SK-N-MC (cell line): ENCODE results near the gene GSTM2.

Source experiments
- DNase-seq: peaks from one replicate; pipeline ENCODE4 v3.0.0-alpha.2; 2011; ENCODE audit warnings: low read depth, low spot score
- H3K27ac ChIP-seq: fragments of 200-600 bp; sonication (generic); 2 replicates; pipeline ENCODE4 v1.5.1; 2016; ENCODE audit warnings: mixed run types
- H3K36me3 ChIP-seq: fragments of 200-600 bp; sonication (generic); 2 replicates; pipeline ENCODE4 v1.6.1; 2017; ENCODE audit warnings: antibody characterized with exemption, low read length, mixed read lengths; ENCODE audit not compliant: insufficient read depth
- H3K4me3 ChIP-seq: fragments of 200-600 bp; sonication (generic); 2 replicates; pipeline ENCODE4 v1.5.1; 2016
- H3K9ac ChIP-seq: fragments of 200-600 bp; sonication (generic); 2 replicates; pipeline ENCODE4 v1.8.0; 2017; ENCODE audit warnings: mixed run types, mixed read lengths; ENCODE audit not compliant: insufficient read length
- H3K9me3 ChIP-seq: fragments of 200-600 bp; sonication (generic); 2 replicates; pipeline ENCODE4 v1.6.1; 2017; ENCODE audit warnings: low read depth, mild to moderate bottlenecking, antibody characterized with exemption, low read length, moderate library complexity, mixed read lengths
- EZH2 ChIP-seq: fragments of 200-600 bp; sonication (generic); IDR thresholded peaks from one replicate; pipeline ENCODE4 v1.6.1; 2017; ENCODE audit warnings: antibody characterized with exemption
- FOXP2 ChIP-seq: optimal IDR thresholded peaks from 2 replicates; pipeline ENCODE3; 2011; ENCODE audit warnings: mild to moderate bottlenecking, moderate library complexity; ENCODE audit not compliant: insufficient read depth; ENCODE audit errors: extremely low read length, control extremely low read depth
- POLR2AphosphoS5 ChIP-seq: IDR thresholded peaks from 2 replicates; pipeline ENCODE4 v1.6.1; 2012; ENCODE audit warnings: mild to moderate bottlenecking, low read depth, low read length, borderline replicate concordance

GSTM2 gene

DNA sequence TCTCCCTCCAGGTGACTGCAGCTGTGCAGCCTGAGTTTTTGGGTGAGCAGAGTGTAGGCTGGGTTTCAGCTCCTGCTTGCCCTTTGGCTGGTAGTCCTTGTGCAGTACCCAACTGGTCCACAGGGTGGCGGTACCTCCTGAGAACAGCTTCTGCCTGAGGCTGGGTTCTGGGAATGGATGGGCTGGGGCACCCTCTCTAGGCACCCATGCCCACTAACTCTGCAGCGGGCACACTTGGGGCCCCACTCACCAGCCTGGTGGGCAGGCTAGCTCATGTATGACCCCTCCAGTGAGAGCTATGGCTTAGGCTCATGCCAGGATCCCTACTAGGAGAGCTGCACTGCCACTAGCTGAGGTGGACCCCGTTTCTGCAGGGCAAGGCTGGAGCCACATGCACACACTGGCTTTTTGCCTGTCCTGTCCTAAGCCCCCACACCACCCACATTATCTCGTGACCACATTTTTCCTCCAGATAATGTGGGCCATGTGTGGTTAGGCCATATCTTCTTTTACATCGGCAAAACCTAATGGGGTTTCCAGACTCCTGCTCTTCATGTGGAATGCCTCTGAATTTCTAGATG, 27.5 kb upstream of the GSTM2 start:
- Histone ChIP-seq H3K27ac (no peak overlapping the region), H3K9me3 (no peaks in the 10 kb centered on the region), H3K4me3 (no peak overlapping the region), H3K9ac (no peak overlapping the region), H3K36me3 (no peaks in the 10 kb centered on the region)
- no peak for DNase-seq
- no peak for TF ChIP-seq FOXP2
- no peak for TF ChIP-seq POLR2AphosphoS5
- no peak for TF ChIP-seq EZH2

DNA sequence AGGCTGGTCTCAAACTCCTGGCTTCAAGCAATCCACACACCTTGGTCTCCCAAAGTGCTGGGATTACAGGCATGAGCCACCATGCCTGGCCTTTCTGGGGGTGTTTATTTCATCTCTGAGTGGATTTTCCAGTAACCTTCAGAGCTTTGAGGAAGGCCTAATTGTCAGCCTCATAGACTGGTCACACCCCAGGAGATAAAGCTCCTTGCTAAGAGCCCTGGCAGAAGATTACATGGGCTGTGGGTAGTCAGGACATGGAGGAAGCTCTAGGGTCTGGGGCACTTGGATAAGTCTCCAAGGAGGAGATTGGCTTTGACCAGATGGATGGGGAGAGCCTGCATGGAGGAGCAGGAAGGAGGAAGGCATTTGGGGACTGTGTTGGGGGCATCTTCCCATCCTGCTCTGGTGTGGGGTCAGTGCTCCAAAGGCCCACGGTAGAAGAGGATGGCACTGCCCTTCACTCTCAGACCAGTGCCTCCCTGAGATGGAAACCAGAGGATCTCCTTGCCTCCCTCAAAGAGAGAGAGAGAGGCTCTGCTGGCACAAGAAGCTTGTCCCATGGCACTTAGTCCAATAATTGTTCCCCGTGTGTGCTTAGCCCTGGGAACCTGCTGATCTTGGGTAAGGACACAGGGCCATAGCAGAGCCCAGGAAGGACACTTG, 26.6 kb upstream of the GSTM2 start:
- Histone ChIP-seq H3K9me3 (no peaks in the 10 kb centered on the region), H3K36me3 (no peaks in the 10 kb centered on the region), H3K9ac (no peak overlapping the region), H3K27ac (no peak overlapping the region), H3K4me3 (no peak overlapping the region)
- TF ChIP-seq FOXP2: no peak
- no peak for TF ChIP-seq EZH2
- no peak for TF ChIP-seq POLR2AphosphoS5
- no peak for DNase-seq

- no peaks in the 10 kb centered on the region for H3K9me3 ChIP-seq
- DNase-seq: no peak
- H3K36me3 ChIP-seq: no peaks in the 10 kb centered on the region
- H3K27ac ChIP-seq: no peak overlapping the region
- no peak overlapping the region for H3K9ac ChIP-seq
- TF ChIP-seq POLR2AphosphoS5 (no peak), FOXP2 (no peak)
- H3K4me3 ChIP-seq: no peak overlapping the region
Observed at GRCh38 chr1:109641861-109642260, 26.0 kb upstream of the GSTM2 start.

DNA sequence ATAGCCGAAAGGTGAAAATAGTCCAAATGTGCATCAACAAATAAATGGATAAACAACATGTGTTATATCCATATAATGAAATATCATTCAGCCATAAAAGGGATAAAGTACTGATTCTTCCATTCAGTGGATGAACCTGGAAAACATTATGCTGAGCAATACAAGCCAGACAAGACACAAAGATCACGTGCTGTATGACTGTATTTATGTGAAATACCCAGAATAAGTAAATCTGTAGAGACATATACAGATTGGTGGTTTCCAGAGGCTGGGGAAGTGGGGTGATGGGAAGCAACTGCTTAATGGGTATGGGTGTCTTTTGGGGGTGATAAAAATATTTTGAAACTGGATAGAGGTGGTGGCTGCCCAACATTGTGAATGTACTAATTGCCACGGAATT, 25.2 kb upstream of the GSTM2 start:
- TF ChIP-seq EZH2: no peak
- TF ChIP-seq FOXP2: no peak
- TF ChIP-seq POLR2AphosphoS5: no peak
- no peaks in the 10 kb centered on the region for H3K36me3 ChIP-seq
- DNase-seq: no peak
- no peak overlapping the region for H3K27ac ChIP-seq
- H3K4me3 ChIP-seq: no peak overlapping the region
- no peak overlapping the region for H3K9ac ChIP-seq
- no peaks in the 10 kb centered on the region for H3K9me3 ChIP-seq

DNA sequence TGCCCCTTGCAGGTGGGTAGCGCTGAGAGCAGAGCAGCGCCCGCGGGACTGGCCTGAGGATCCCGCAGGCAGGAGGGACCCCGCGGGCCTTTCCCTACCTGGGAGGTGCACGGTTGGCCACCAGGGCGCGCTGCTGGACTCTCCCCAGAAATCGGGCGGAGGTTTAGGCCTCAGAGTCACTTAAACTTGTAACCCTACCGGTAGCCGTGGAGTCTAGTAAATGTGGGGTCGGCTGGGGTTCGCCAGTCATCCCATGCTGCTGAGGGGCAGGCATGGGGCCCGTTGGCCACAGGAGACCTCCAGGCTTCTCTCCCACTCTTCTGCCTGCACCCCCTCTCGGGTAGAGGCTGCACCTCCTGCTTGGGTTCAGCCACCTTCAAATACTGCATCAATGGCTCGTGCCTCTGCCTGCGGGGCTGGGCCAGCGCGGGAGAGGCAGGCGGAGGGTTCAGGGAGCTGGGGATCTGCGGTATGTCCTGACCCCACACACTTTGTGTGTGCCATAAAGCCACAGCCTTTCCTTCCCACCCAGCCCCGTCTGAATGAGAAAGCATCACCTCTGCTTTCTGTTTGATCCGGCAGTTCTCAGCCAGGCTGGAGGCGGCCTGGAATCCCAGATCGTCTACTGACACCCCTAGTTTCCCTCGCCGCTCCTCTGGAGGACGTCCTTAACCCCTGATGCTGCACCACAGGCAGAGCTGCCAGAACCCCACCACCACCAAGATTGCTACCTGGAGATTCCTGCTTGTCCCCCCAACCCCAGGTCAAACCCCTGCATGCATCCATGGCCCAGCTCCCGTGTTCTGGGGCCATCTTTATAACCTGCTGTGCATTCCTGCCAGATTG, 24.2 kb upstream of the GSTM2 start:
- DNase-seq: no peak
- Histone ChIP-seq H3K36me3 (no peaks in the 10 kb centered on the region), H3K4me3 (no peak overlapping the region), H3K9me3 (no peaks in the 10 kb centered on the region), H3K9ac (no peak overlapping the region), H3K27ac (no peak overlapping the region)
- TF ChIP-seq EZH2: no peak
- no peak for TF ChIP-seq POLR2AphosphoS5
- no peak for TF ChIP-seq FOXP2

DNA sequence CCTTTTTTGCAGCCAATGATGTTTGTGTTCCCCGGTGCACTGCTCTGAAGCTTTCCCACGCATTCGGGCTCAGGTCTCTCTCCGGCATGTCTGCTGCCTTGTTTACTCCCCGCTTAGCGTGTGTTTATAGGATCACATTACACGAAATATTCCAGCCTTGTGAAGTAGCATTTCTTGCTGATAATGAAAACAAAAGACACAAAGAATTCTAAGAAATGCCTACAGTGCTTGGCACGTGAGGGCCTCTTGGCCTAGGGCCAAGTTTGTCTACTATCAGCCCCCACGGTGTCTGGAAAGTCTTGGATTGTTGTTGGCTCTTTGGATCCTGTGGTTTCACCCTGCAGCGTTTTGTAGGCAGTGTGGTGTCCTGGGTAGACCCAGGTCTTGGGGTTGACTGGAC, 23.2 kb upstream of the GSTM2 start:
- Histone ChIP-seq H3K36me3 (no peaks in the 10 kb centered on the region), H3K9me3 (no peaks in the 10 kb centered on the region), H3K4me3 (no peak overlapping the region), H3K27ac (no peak overlapping the region), H3K9ac (no peak overlapping the region)
- no peak for DNase-seq
- no peak for TF ChIP-seq EZH2
- no peak for TF ChIP-seq FOXP2
- TF ChIP-seq POLR2AphosphoS5: no peak

DNA sequence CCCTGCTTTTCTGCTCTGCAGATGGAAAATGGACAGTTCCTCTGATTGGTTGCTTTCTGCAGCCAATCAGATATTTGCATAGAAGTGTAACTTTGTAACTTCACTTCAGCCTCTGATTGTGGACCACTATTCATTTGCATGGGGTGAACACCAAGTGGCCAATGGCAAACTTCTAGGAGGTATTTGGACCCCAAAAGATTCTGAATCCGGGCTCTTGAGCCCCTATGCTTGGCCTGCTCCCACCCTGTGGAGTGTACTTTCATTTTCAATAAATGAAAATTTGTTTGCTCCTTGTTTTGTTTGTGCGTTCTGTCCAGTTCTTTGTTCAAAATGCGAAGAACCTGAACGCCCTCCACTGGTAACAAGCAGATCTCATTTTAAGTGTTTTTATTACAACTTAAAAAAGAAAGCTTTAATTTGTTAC, 18.4 kb upstream of the GSTM2 start:
- no peak for TF ChIP-seq FOXP2
- no peak for TF ChIP-seq EZH2
- TF ChIP-seq POLR2AphosphoS5: no peak
- Histone ChIP-seq H3K4me3 (no peak overlapping the region), H3K9ac (no peak overlapping the region), H3K27ac (no peak overlapping the region), H3K36me3 (no peaks in the 10 kb centered on the region), H3K9me3 (no peaks in the 10 kb centered on the region)
- no peak for DNase-seq

DNA sequence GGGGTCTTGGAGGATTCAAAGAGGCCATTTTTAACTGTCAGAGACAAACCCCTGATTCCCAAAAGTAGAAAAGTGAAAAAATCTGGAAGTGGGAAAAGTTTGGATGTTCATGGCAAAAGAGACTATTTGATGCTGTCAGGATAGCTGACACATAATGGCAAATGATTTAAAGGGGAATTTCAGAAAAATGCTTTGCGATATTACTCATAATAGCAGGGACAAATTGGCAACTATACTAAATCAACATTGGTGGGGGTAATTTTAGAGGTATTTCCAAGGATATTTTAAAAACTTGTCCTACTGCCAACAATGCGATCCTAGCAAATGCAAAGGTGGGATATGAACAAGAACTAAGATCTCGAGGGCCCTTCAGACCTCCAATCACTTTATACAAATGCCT, 17.2 kb upstream of the GSTM2 start:
- no peak overlapping the region for H3K27ac ChIP-seq
- no peak overlapping the region for H3K4me3 ChIP-seq
- H3K9ac ChIP-seq: no peak overlapping the region
- TF ChIP-seq POLR2AphosphoS5 (no peak), FOXP2 (no peak), EZH2 (no peak)
- no peaks in the 10 kb centered on the region for H3K9me3 ChIP-seq
- H3K36me3 ChIP-seq: no peaks in the 10 kb centered on the region
- no peak for DNase-seq

DNA sequence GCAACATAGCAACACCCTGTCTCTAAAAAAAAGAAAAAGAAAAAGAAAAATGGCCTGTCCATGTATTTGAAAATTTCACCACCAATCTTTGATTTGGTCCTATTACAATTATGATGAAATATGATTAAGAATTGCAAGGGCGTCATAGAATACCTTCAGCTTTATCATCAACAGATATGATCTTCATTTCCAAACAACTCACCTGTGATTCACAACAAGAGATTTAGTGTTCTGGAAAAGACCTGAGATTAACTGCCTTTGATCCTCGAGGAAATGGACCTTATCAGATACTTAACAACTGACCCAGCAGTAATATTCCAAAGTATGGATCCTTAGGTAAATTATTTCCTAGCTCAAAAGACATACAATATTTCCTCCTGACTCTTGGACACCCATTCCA, 15.5 kb upstream of the GSTM2 start:
- TF ChIP-seq EZH2 (no peak), POLR2AphosphoS5 (no peak)
- H3K9me3 ChIP-seq: no peaks in the 10 kb centered on the region
- DNase-seq: no peak
- H3K36me3 ChIP-seq: no peaks in the 10 kb centered on the region
- H3K4me3 ChIP-seq: no peak overlapping the region
- H3K27ac ChIP-seq: no peak overlapping the region
- no peak overlapping the region for H3K9ac ChIP-seq
